Smooth muscle cell (in vitro differentiated cells): ENCODE results near the gene PLA2G4B. TPM values are rescaled to one million over a fixed set of nuclear protein-coding genes. Genes with fewer than 3 reads are reported as not detected.

Experiments
- DNase-seq: peaks from one replicate; lab custom pipeline; 2025; ENCODE audit not compliant: unreplicated experiment; lab: John Stamatoyannopoulos, UW
- H2AFZ ChIP-seq: fragments of 200-600 bp; sonication (generic); 2 replicates; pipeline ENCODE4 v1.6.0; 2016; ENCODE audit warnings: antibody characterized with exemption, low read depth, mild to moderate bottlenecking
- H3F3A ChIP-seq: fragments of 200-600 bp; sonication (generic); 2 replicates; pipeline ENCODE4 v1.6.0; 2017; ENCODE audit warnings: antibody characterized with exemption, low read depth
- H3K27ac ChIP-seq: fragments of 200-600 bp; sonication (generic); 2 replicates; pipeline ENCODE4 v1.5.1; 2016; ENCODE audit warnings: low read depth, mild to moderate bottlenecking
- H3K27me3 ChIP-seq: fragments of 200-600 bp; sonication (generic); 2 replicates; pipeline ENCODE4 v1.6.1; 2016; ENCODE audit warnings: low read depth, mild to moderate bottlenecking
- H3K36me3 ChIP-seq: fragments of 200-600 bp; sonication (generic); 2 replicates; pipeline ENCODE4 v1.5.1; 2016; ENCODE audit warnings: low read depth
- H3K4me1 ChIP-seq: fragments of 200-600 bp; sonication (generic); 2 replicates; pipeline ENCODE4 v1.5.1; 2016; ENCODE audit warnings: low read depth
- H3K4me2 ChIP-seq: fragments of 200-600 bp; sonication (generic); 2 replicates; pipeline ENCODE4 v1.6.0; 2016; ENCODE audit warnings: mild to moderate bottlenecking
- H3K4me3 ChIP-seq: fragments of 200-600 bp; sonication (generic); 2 replicates; pipeline ENCODE4 v1.5.1; 2016; ENCODE audit warnings: mild to moderate bottlenecking
- H3K79me2 ChIP-seq: fragments of 200-600 bp; sonication (generic); 2 replicates; pipeline ENCODE4 v1.6.0; 2016; ENCODE audit warnings: low read depth, mild to moderate bottlenecking
- H3K9ac ChIP-seq: fragments of 200-600 bp; sonication (generic); 2 replicates; pipeline ENCODE4 v1.6.0; 2016; ENCODE audit warnings: low read depth
- H3K9me3 ChIP-seq: fragments of 200-600 bp; sonication (generic); replicated peaks from 2 replicates; pipeline ENCODE4 v1.5.1; 2016; ENCODE audit warnings: low read depth
- H4K20me1 ChIP-seq: fragments of 200-600 bp; sonication (generic); 2 replicates; pipeline ENCODE4 v1.6.0; 2016; ENCODE audit warnings: low read depth
- CTCF ChIP-seq: fragments of 200-600 bp; sonication (generic); IDR thresholded peaks from 2 replicates; pipeline ENCODE4 v1.5.1; 2017; ENCODE audit warnings: borderline replicate concordance, mild to moderate bottlenecking, antibody characterized with exemption; ENCODE audit not compliant: insufficient read depth, poor library complexity, severe bottlenecking
- WGBS: methylation state at CpG from one replicate; pipeline ENCODE4 v1.1.7; 2016; ENCODE audit warnings: low lambda C conversion rate; 5-methylcytosine and 5-hydroxymethylcytosine counted together
- polyA plus RNA-seq: library from polyadenylated mRNA; unstranded; fragments of >200 nt; fragmentation: Nextera tagmentation; extraction: Ambion mirVana; gene quantifications from 2 replicates; pipeline ENCODE4 v1.2.1, GENCODE V29; 2016
- total RNA-seq: library from RNA; depleted of rRNA; stranded (reverse); fragments of >200 nt; gene quantifications from 2 replicates; pipeline ENCODE4 v1.2.3, GENCODE V29; 2014

The PLA2G4B gene
- total and polyA plus RNA-seq, 2 experiments from 2014 or later, result 2.2 to 4.2 TPM

GRCh38 chr15:41809121-41809520, 29.5 kb upstream of the PLA2G4B start:
- no peak for DNase-seq
- Histone ChIP-seq H4K20me1 (peaks cover 21% of the 10 kb centered on the region), H3F3A (no peaks in the 10 kb centered on the region), H3K4me2 (no peak overlapping the region), H3K27me3 (no peaks in the 10 kb centered on the region), H3K9me3 (no peaks in the 10 kb centered on the region), H3K79me2 (peaks cover 6% of the 10 kb centered on the region), H3K36me3 (no peaks in the 10 kb centered on the region), H2AFZ (no peak overlapping the region), H3K4me1 (no peaks in the 10 kb centered on the region), H3K9ac (no peak overlapping the region), H3K27ac (no peak overlapping the region), H3K4me3 (no peak overlapping the region)
- TF ChIP-seq CTCF, result no peak
- WGBS, result 61% methylated on average over 2 of the region's 2 CpGs

GRCh38 chr15:41809526-41810220, 29.0 kb upstream of the PLA2G4B start:
- no peak overlapping the region for H3K4me3 ChIP-seq
- H3K4me2 ChIP-seq, result no peak overlapping the region
- TF ChIP-seq CTCF, result no peak
- no peaks in the 10 kb centered on the region for H3F3A ChIP-seq
- H3K36me3 ChIP-seq, result no peaks in the 10 kb centered on the region
- peaks cover 6% of the 10 kb centered on the region for H3K79me2 ChIP-seq
- DNase-seq, result no peak
- H2AFZ ChIP-seq, result no peak overlapping the region
- H3K27me3 ChIP-seq, result no peaks in the 10 kb centered on the region
- no peak overlapping the region for H3K9ac ChIP-seq
- 90% methylated on average over 12 of the region's 12 CpGs for WGBS
- H3K9me3 ChIP-seq, result no peaks in the 10 kb centered on the region
- H4K20me1 ChIP-seq, result peaks cover 21% of the 10 kb centered on the region
- H3K4me1 ChIP-seq, result no peaks in the 10 kb centered on the region
- H3K27ac ChIP-seq, result no peak overlapping the region

- Histone ChIP-seq H3K4me1 (no peaks in the 10 kb centered on the region), H4K20me1 (peaks cover 21% of the 10 kb centered on the region), H3K36me3 (peaks cover 1% of the 10 kb centered on the region), H3K9me3 (no peaks in the 10 kb centered on the region), H3K9ac (no peak overlapping the region), H3F3A (no peaks in the 10 kb centered on the region), H3K4me2 (no peak overlapping the region), H3K79me2 (peaks cover 6% of the 10 kb centered on the region), H2AFZ (no peak overlapping the region), H3K27me3 (no peaks in the 10 kb centered on the region), H3K27ac (no peak overlapping the region), H3K4me3 (no peak overlapping the region)
- no peak for TF ChIP-seq CTCF
- 90% methylated on average over 5 of the region's 5 CpGs for WGBS
- no peak for DNase-seq
Observed at GRCh38 chr15:41810651-41811431, 27.8 kb upstream of the PLA2G4B start.
